ENCODE data around the gene BRAF.
"Not testable (repeated sequence)": the region's sequence is repeated elsewhere in the genome, so short reads cannot be mapped to it uniquely, and the experiment has no call there.

Gene BRAF

GRCh38 chr7:140876519-140877248, 48.0 kb downstream of the BRAF start:
- no peak for DNase-seq

DNA sequence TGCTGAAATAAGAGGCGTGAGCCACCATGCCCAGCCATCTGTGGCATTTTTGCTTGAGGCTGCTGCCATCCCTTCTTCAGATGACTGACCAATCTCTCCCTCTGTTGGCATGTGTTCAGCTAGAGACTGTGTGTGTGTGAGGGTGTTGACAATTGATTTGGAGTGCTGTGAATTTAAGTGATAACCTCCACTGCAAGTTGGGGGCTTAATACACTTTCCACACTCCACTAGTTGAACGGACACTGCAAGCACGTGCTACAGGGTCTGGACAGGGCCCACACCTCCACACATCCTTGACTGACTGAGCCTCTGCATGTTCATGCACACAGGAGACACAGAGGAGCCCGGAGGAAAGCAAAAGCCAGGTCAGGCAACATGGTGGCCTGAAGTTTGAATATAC, 51.3 kb downstream of the BRAF start:
- DNase-seq: no peak

DNA sequence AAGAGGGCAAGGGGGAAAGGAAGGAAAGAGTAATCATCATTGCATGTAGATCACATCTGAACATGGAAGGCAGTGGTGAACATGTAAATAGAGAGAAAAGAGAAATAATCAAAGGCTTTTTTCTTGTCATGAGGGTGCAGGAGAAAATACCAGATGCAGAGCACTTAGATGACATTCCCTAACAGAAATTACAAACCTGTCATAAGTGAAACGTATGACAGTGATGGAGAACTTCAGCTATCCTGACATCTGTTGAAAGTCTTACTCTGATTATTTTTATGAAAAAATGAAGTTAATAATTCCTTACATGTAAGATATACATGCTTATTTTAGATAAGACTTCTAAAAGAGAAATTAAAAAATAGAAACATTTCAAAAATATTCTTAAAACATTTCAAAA, 54.7 kb downstream of the BRAF start:
- no peak for DNase-seq

DNA sequence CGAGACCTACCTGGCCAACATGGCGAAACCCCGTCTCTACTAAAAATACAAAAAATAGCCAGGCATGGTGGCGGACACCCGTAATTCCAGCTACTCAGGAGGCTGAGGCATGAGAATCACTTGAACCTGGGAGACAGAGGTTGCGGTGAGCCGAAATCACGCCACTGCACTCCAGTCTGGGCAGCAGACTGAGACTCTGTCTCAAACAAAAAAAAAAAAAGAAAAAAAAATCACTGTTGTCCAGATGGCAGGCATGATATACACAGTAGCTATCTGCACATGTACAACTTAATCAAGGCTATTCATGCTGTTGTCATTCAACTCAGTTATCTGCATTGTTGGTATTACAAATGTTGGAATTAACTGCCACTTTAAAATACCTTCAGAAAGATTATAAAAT, 55.3 kb downstream of the BRAF start:
- peak in 1 of 2 experiments; percentile 4 for DNase-seq

- DNase-seq: no peak
Observed at GRCh38 chr7:140867467-140868462, 57.0 kb downstream of the BRAF start.

DNA sequence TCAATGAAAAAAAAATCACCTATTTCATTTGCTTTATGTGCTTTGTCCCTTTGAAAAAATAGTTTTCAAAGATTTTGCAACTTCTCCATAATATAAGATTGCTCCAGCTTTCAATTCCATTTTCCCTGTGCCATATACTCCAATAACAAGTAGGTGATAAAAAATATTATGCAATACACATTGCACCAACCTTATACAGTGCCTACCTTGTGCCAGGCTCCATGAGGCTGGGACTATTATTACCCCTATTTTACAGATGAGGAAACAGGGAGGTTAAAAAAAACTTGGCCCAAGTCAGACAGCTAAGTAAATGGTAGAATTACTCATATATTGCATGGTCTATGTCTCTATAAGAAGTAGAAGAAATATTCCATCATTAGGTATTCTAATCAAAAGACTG, 57.8 kb downstream of the BRAF start:
- no peak for DNase-seq

GRCh38 chr7:140864732-140865131, 60.0 kb downstream of the BRAF start:
- DNase-seq: no peak

DNA sequence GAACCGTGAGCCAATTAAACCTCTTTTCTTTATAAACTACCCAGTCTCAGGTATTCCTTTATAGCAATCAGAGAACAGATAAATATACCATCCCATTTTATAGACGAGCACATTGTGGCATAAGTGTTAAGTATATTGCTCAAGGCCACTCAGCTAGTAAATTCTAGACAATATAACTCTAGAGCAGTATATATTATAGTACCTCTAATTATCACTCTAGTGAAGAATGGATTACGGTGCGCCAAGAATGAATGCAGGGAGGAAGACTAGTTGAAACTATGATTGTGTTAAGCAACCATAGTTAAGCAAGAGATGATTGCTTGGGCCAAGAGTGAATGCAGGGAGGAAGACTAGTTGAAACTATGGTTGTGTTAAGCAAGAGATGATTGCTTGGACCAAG, 60.9 kb downstream of the BRAF start:
- no peak for DNase-seq

- DNase-seq: no peak
Observed at GRCh38 chr7:140863184-140863583, 61.5 kb downstream of the BRAF start.

DNA sequence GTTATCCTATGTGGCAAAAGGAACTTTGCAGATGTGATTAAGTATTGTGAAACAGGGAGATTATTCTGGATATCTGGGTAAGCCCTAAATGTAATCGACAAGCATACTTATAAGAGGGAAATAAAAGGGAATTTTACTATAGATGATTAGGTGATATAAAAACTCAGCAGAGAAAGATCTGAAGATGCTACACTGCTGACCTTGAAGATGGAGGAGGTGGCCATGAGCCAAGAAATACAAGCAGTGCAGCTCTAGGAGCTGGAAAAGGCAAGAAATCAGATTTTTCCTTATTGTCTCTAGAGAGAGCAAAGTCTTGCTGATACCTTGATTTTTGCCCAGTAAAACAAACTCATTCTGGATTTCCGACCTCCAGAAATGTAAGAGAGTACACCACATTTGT, 67.7 kb downstream of the BRAF start:
- no peak for DNase-seq

GRCh38 chr7:140841166-140841715, 83.5 kb downstream of the BRAF start:
- no peak for DNase-seq

DNA sequence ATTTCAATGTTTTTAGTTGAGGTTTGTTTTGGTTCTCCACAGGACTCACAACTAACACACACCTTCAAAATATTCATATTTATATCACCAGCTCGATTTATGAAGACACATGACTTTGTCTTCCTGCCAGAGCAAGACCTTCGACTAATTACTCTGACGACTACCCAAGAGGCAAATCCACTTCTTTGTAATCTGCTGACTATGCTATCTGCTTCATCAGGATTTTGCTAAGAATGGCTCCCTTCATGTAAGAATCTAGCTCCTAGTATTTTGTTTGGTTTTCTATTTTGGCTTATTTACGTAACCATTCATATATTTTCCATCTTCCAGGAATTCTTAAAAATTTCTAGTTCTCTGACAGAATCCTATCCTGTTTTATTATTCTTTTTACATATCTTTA, 93.0 kb downstream of the BRAF start:
- no peak for DNase-seq

DNA sequence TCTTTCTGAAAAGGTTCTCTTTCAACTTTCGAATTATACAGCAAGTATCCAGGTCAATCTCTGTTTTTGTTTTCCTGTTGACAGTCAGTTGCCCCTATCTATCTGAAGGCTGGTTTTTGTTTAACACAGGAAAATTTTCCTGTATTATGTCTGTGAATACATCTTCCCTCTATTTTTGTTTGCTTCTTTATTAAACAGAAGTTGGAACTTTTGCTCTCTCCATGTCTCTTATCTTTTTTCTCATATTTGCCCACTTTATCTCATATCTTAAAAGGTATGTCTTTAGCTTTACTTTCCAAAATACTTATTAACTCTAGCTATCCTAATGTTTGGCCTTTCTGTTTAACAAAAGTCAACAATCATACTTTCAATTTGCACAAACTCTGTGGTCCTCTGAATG, 95.0 kb downstream of the BRAF start:
- no peak for DNase-seq

DNA sequence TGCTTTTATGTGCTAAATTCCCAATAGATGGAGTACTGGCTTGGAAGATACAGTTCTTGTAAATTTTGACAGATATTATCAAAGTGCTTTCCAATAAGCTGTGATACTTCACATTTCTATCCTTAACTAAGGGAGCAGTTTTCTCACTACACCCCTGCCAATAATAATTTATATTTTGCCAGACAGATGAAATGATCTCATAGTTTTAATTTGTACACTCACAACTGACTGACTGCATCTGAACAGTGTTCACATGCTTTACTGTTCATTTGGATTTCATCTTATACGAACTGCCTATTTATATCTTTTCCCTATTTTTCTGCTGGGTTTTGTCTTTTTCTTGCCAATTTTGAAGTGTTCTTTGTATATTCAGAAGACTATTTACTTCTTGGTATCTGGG, 96.0 kb downstream of the BRAF start:
- no peak for DNase-seq

DNA sequence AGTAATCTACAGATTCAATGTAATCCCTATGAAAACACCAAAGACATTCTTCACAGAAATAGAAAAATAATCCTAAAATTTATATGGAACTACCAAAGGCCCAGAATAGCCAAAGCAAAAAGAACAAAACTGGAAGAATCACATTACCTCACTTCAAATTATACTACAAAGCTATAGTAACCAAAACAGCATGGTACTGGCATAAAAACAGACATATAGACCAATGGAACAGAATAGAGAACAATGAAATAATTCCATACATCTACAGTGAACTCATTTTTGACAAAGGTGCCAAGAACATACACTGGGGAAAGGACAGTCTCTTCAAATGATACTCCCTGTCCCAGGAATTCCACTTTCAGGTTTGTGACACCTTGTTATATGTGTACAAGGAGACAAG, 107.3 kb downstream of the BRAF start:
- DNase-seq: not testable (repeated sequence)

GRCh38 chr7:140810830-140811556, 113.7 kb downstream of the BRAF start:
- DNase-seq: peak; percentile 11 to 68

- no peak for DNase-seq
Observed at GRCh38 chr7:140810385-140810784, 114.3 kb downstream of the BRAF start.

- no peak for DNase-seq
Observed at GRCh38 chr7:140778975-140779374, 145.8 kb downstream of the BRAF start.

DNA sequence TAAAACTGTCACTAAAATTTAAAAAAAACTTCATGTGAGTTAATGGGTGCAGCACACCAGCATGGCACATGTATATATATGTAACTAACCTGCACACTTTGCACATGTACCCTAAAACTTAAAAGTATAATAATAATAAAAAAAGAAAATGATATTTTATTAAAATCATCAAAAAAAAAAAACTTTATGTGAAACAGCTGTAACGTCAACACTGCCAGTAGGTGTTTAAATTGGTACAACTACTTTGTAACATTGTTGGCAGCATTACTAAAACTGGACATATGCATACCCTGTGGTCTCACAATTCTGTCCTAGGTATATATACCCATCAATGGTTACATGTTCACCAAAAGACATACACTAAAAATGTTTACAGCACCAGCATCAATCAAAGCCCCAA, 146.2 kb downstream of the BRAF start:
- no peak for DNase-seq

- DNase-seq: no peak
Observed at GRCh38 chr7:140774371-140774770, 150.4 kb downstream of the BRAF start.

- DNase-seq: no peak
Observed at GRCh38 chr7:140773104-140773503, 151.6 kb downstream of the BRAF start.

- DNase-seq: no peak
Observed at GRCh38 chr7:140771826-140772225, 152.9 kb downstream of the BRAF start.

GRCh38 chr7:140769852-140770251, 154.9 kb downstream of the BRAF start:
- DNase-seq: no peak

All from NCI-H524 (cell line).